Measurements from ENCODE around the gene CDHR3. TPM values are rescaled to one million over a fixed set of nuclear protein-coding genes. Genes with fewer than 3 reads are reported as not detected.

Gene CDHR3
- total RNA-seq, 1 experiment from 2014 or later, result 19.1 TPM

- TF ChIP-seq, protein P1, sequence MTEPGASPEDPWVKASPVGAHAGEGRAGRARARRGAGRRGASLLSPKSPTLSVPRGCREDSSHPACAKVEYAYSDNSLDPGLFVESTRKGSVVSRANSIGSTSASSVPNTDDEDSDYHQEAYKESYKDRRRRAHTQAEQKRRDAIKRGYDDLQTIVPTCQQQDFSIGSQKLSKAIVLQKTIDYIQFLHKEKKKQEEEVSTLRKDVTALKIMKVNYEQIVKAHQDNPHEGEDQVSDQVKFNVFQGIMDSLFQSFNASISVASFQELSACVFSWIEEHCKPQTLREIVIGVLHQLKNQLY (CRISPR knock-in tag; IDR thresholded peaks at IDR 0.05), result 0 out of 2 replicates have a peak, but pooled peaks have one; percentile 32
- TF ChIP-seq JUN (CRISPR knock-in tag; IDR thresholded peaks at IDR 0.05), result no peak
- no peak for TF ChIP-seq RELA (CRISPR knock-in tag; IDR thresholded peaks at IDR 0.05; ENCODE audit: borderline replicate concordance)
- TF ChIP-seq E2F5 (CRISPR knock-in tag; IDR thresholded peaks at IDR 0.05), result no peak
- no peak for TF ChIP-seq ZNF281 (CRISPR knock-in tag; IDR thresholded peaks at IDR 0.05)
- no peak for TF ChIP-seq ZNF425 (CRISPR knock-in tag; conservative IDR thresholded peaks at IDR 0.05)
- TF ChIP-seq ATF6 (CRISPR knock-in tag; IDR thresholded peaks at IDR 0.05), result no peak
- no peak for TF ChIP-seq ELF4 (CRISPR knock-in tag; IDR thresholded peaks at IDR 0.05; ENCODE audit: low read depth)
- TF ChIP-seq TEAD1 (CRISPR knock-in tag; IDR thresholded peaks at IDR 0.05), result no peak
- peak; percentile 32; the same call in 1 of the 2 replicates for TF ChIP-seq ZNF423 (CRISPR knock-in tag; IDR thresholded peaks at IDR 0.05)
- no peak for TF ChIP-seq SMAD3 (CRISPR knock-in tag; IDR thresholded peaks at IDR 0.05; ENCODE audit: borderline replicate concordance)
Observed at GRCh38 chr7:106021151-106022067, 58.3 kb downstream of the CDHR3 start (continued).

GRCh38 chr7:106022193-106022821 lies 59.2 kb downstream of the CDHR3 start:
- Mint-ChIP-seq H3K36me3 (no peaks in the 10 kb centered on the region; the same call in 1 of the 2 replicates), H3K27me3 (ENCODE audit: low read depth) (no peaks in the 10 kb centered on the region; the same call in 1 of the 2 replicates), H3K4me3 (no peak overlapping the region), H3K4me1 (peaks cover 30% of the 10 kb centered on the region), H3K27ac (no peak overlapping the region), H3K9me3 (0 out of 2 replicates have a peak, but pooled peaks cover 5% of the 10 kb centered on the region)
- ATAC-seq, result no peak
- ChIA-PET CTCF (no interaction called here), POLR2A (no interaction called here)
- DNase-seq (ENCODE audit: low spot score), result no peak
- TF ChIP-seq SMAD4 (CRISPR knock-in tag; IDR thresholded peaks at IDR 0.05) (no peak), CREB1 (CRISPR knock-in tag; IDR thresholded peaks at IDR 0.05) (no peak), ZMAT4 (CRISPR knock-in tag; IDR thresholded peaks at IDR 0.05) (no peak), NR3C1 (CRISPR knock-in tag; conservative IDR thresholded peaks at IDR 0.05; ENCODE audit: low read depth) (no peak), ZNF317 (CRISPR knock-in tag; IDR thresholded peaks at IDR 0.05; ENCODE audit: borderline replicate concordance, low read depth) (no peak), FOXJ3 (CRISPR knock-in tag; IDR thresholded peaks at IDR 0.05; ENCODE audit: borderline replicate concordance) (no peak)
- TF ChIP-seq, protein P2, sequence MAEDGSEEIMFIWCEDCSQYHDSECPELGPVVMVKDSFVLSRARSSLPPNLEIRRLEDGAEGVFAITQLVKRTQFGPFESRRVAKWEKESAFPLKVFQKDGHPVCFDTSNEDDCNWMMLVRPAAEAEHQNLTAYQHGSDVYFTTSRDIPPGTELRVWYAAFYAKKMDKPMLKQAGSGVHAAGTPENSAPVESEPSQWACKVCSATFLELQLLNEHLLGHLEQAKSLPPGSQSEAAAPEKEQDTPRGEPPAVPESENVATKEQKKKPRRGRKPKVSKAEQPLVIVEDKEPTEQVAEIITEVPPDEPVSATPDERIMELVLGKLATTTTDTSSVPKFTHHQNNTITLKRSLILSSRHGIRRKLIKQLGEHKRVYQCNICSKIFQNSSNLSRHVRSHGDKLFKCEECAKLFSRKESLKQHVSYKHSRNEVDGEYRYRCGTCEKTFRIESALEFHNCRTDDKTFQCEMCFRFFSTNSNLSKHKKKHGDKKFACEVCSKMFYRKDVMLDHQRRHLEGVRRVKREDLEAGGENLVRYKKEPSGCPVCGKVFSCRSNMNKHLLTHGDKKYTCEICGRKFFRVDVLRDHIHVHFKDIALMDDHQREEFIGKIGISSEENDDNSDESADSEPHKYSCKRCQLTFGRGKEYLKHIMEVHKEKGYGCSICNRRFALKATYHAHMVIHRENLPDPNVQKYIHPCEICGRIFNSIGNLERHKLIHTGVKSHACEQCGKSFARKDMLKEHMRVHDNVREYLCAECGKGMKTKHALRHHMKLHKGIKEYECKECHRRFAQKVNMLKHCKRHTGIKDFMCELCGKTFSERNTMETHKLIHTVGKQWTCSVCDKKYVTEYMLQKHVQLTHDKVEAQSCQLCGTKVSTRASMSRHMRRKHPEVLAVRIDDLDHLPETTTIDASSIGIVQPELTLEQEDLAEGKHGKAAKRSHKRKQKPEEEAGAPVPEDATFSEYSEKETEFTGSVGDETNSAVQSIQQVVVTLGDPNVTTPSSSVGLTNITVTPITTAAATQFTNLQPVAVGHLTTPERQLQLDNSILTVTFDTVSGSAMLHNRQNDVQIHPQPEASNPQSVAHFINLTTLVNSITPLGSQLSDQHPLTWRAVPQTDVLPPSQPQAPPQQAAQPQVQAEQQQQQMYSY (CRISPR knock-in tag; IDR thresholded peaks at IDR 0.05), result no peak
- TF ChIP-seq, protein P3, sequence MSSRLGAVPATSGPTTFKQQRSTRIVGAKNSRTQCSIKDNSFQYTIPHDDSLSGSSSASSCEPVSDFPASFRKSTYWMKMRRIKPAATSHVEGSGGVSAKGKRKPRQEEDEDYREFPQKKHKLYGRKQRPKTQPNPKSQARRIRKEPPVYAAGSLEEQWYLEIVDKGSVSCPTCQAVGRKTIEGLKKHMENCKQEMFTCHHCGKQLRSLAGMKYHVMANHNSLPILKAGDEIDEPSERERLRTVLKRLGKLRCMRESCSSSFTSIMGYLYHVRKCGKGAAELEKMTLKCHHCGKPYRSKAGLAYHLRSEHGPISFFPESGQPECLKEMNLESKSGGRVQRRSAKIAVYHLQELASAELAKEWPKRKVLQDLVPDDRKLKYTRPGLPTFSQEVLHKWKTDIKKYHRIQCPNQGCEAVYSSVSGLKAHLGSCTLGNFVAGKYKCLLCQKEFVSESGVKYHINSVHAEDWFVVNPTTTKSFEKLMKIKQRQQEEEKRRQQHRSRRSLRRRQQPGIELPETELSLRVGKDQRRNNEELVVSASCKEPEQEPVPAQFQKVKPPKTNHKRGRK (CRISPR knock-in tag; IDR thresholded peaks at IDR 0.05; ENCODE audit: borderline replicate concordance), result no peak
